GM12878 (cell line): ENCODE results near the gene GPN1. TPM values are rescaled to one million over a fixed set of nuclear protein-coding genes. Genes with fewer than 3 reads are reported as not detected.

Experiments
- ATAC-seq: fragments of 200-7000 bp; cut with Tn5 transposase; 3 replicates; pipeline ENCODE4 v1.9.1; 2020; ENCODE audit warnings: mild to moderate bottlenecking, moderate library complexity
- BruUV-seq: library from RNA; stranded (reverse); fragments of 400-500 nt; replicated peaks from 2 replicates; lab custom pipeline; 2021; lab: Mats Ljungman, UMichigan
- CTCF ChIA-PET: fragments of 300-600 bp; sonication (Branson Sonifier 250); formaldehyde crosslinking; extraction: SDS; loops from one replicate; lab custom pipeline; 2021; ENCODE audit warnings: inconsistent platforms; lab: Yijun Ruan, JAX
- POLR2A ChIA-PET: fragments of 350-600 bp; formaldehyde crosslinking; extraction: SDS; loops from one replicate; lab custom pipeline; 2021; ENCODE audit warnings: inconsistent platforms; lab: Charles Lee
- RAD21 ChIA-PET: fragments of 300-600 bp; sonication (Branson Sonifier 250); formaldehyde crosslinking; loops from one replicate; lab custom pipeline; 2023; ENCODE audit warnings: antibody characterized with exemption; ENCODE audit not compliant: unreplicated experiment; lab: Charles Lee
- SMC1A ChIA-PET: fragments of 300-600 bp; sonication (Branson Sonifier 250); formaldehyde crosslinking; loops from one replicate; lab custom pipeline; 2023; ENCODE audit not compliant: unreplicated experiment, uncharacterized antibody; lab: Charles Lee
- DNase-seq: peaks from one replicate; pipeline ENCODE4 v3.0.0-alpha.2; 2011; ENCODE audit warnings: low read depth, low spot score
- FAIRE-seq: peaks from 3 replicates; lab custom pipeline; 2011; peaks lifted over from hg19 to GRCh38; lab: Jason Lieb, UNC
- H2AFZ ChIP-seq: 2 replicates; pipeline ENCODE4 v1.6.0; 2011; ENCODE audit warnings: low read depth, low read length, control low read depth; ENCODE audit not compliant: control insufficient read depth
- H3K27ac ChIP-seq: 2 replicates; pipeline ENCODE4 v1.5.1; 2011; ENCODE audit warnings: control low read depth; ENCODE audit not compliant: control insufficient read depth, insufficient read depth
- H3K27me3 ChIP-seq, 2 experiments: replicated peaks in 1 of 2; 2 replicates each; pipeline versions ENCODE4 v1.6.0 to v1.6.1; 2011; ENCODE audit warnings: low read length in 1 of 2; ENCODE audit not compliant: control insufficient read depth in 2 of 2, insufficient read depth in 2 of 2
- H3K36me3 ChIP-seq, 2 experiments: 2 replicates each; pipeline ENCODE4 v1.5.1; 2011; ENCODE audit warnings: low read length in 1 of 2; ENCODE audit not compliant: control insufficient read depth in 2 of 2, insufficient read depth in 2 of 2
- H3K4me1 ChIP-seq: 2 replicates; pipeline ENCODE4 v1.6.1; 2011; ENCODE audit warnings: mild to moderate bottlenecking, low read length, moderate library complexity, mixed read lengths; ENCODE audit not compliant: control insufficient read depth, insufficient read depth
- H3K4me2 ChIP-seq: 2 replicates; pipeline ENCODE4 v1.6.0; 2011; ENCODE audit warnings: control low read depth; ENCODE audit not compliant: control insufficient read depth, insufficient read depth
- H3K4me3 ChIP-seq: fragments of 200-600 bp; sonication (generic); 2 replicates; pipeline ENCODE4 v1.5.1; 2016
- H3K79me2 ChIP-seq: 2 replicates; pipeline ENCODE4 v1.6.0; 2011; ENCODE audit warnings: low read length; ENCODE audit not compliant: control insufficient read depth, insufficient read depth
- H3K9ac ChIP-seq: 2 replicates; pipeline ENCODE4 v1.8.0; 2011; ENCODE audit warnings: low read length, control low read depth, mixed read lengths; ENCODE audit not compliant: control insufficient read depth, insufficient read depth
- H3K9me3 ChIP-seq: replicated peaks from 3 replicates; pipeline ENCODE4 v1.5.1; 2011; ENCODE audit warnings: mild to moderate bottlenecking, low read length; ENCODE audit not compliant: control insufficient read depth, insufficient read depth
- H4K20me1 ChIP-seq: 2 replicates; pipeline ENCODE4 v1.6.0; 2011; ENCODE audit not compliant: control insufficient read depth, insufficient read depth
- EED ChIP-seq: sonication (generic); IDR thresholded peaks from 2 replicates; pipeline ENCODE4 v1.6.1; 2016; ENCODE audit warnings: antibody characterized with exemption, low read depth
- ESRRA ChIP-seq: IDR thresholded peaks from 2 replicates; pipeline ENCODE4 v1.6.1; 2012; ENCODE audit warnings: mild to moderate bottlenecking, low read length, improper control_type of control experiment
- GABPA ChIP-seq: IDR thresholded peaks from 2 replicates; pipeline ENCODE4 v1.6.1; 2014; ENCODE audit warnings: antibody characterized with exemption, low read depth, mild to moderate bottlenecking, inconsistent platforms
- JUNB ChIP-seq: IDR thresholded peaks from 2 replicates; pipeline ENCODE4 v1.6.1; 2016; ENCODE audit warnings: antibody characterized with exemption, mild to moderate bottlenecking
- MYC ChIP-seq: IDR thresholded peaks from 2 replicates; pipeline ENCODE4 v1.6.1; 2011; ENCODE audit warnings: mild to moderate bottlenecking, low read length, moderate library complexity, inconsistent platforms; ENCODE audit not compliant: insufficient read depth, insufficient replicate concordance, insufficient read length, severe bottlenecking
- RAD21 ChIP-seq: IDR thresholded peaks from 2 replicates; pipeline ENCODE4 v1.6.1; 2011; ENCODE audit warnings: mild to moderate bottlenecking, low read depth, low read length, moderate library complexity; ENCODE audit not compliant: insufficient read depth
- RELA ChIP-seq: fragments of 450-650 bp; IDR thresholded peaks from 2 replicates; pipeline ENCODE4 v1.8.0; 2014; ENCODE audit warnings: borderline replicate concordance; ENCODE audit not compliant: partially characterized antibody
- SIX5 ChIP-seq: IDR thresholded peaks from 2 replicates; pipeline ENCODE4 v1.6.1; 2011; ENCODE audit warnings: mild to moderate bottlenecking, low read depth, low read length, moderate library complexity; ENCODE audit not compliant: severe bottlenecking
- SP1 ChIP-seq: IDR thresholded peaks from one replicate; pipeline ENCODE4 v1.6.1; 2011; ENCODE audit warnings: low read depth, low read length
- SPI1 ChIP-seq: IDR thresholded peaks from 2 replicates; pipeline ENCODE4 v1.6.1; 2011; ENCODE audit warnings: low read depth, mild to moderate bottlenecking, low read length, moderate library complexity, borderline replicate concordance; ENCODE audit not compliant: insufficient read depth
- SRF ChIP-seq, 2 experiments: IDR thresholded peaks; 2 replicates each; pipeline ENCODE4 v1.6.1; 2011; ENCODE audit warnings: low read depth in 2 of 2, low read length in 2 of 2, mild to moderate bottlenecking in 1 of 2, moderate library complexity in 1 of 2
- TBL1XR1 ChIP-seq: IDR thresholded peaks from 2 replicates; pipeline ENCODE4 v1.6.1; 2012; ENCODE audit warnings: low read depth, low read length, improper control_type of control experiment
- ZNF384 ChIP-seq: IDR thresholded peaks from 2 replicates; pipeline ENCODE4 v1.6.1; 2012; ENCODE audit warnings: low read depth, mild to moderate bottlenecking, low read length, improper control_type of control experiment, borderline replicate concordance
- in situ Hi-C: fragments of 300-500 bp; cut with MboI; formaldehyde crosslinking; loops from 9 replicates; pipeline ENCODE4 v1.14.3; 2018; ENCODE audit warnings: mixed read lengths
- intact Hi-C: fragments of 100-400 bp; cut with micrococcal nuclease; formaldehyde crosslinking; loops from one replicate; pipeline ENCODE4 v1.14.2; 2022; ENCODE audit not compliant: unreplicated experiment
- polyA plus RNA-seq, 11 experiments: library from polyadenylated mRNA; depleted of rRNA in 4 of 11; unstranded in 6 of 11; stranded (reverse) in 5 of 11; fragments of >200 nt; fragmentation: Nextera tagmentation in 4 of 11; fragmentation: Illumina TruSeq in 1 of 11; extraction: Ambion mirVana in 4 of 11; extraction: Trizol in 1 of 11; gene quantifications; 1 replicate in 1 of 11; 2 replicates in 10 of 11; pipeline versions ENCODE4 v1.2.1 to v1.2.3, GENCODE V29; 2011 to 2016; ENCODE audit warnings: inconsistent platforms in 2 of 11, missing spikeins in 2 of 11, low read depth in 1 of 11
- total RNA-seq, 4 experiments: library from RNA; depleted of rRNA in 3 of 4; stranded (reverse); fragments of >200 nt in 3 of 4; fragmentation: Illumina TruSeq in 1 of 4; extraction: Trizol in 1 of 4; gene quantifications; 2 replicates each; pipeline versions ENCODE4 v1.2.1 to v1.2.3, GENCODE V29; 2013 to 2021
- TF ChIP-seq, protein P1 (sequence below): fragments of 450-650 bp; IDR thresholded peaks from 2 replicates; pipeline ENCODE4 v1.6.1; 2016; ENCODE audit warnings: mild to moderate bottlenecking
- TF ChIP-seq, protein P2 (sequence below): IDR thresholded peaks from 2 replicates; pipeline ENCODE4 v1.6.1; 2012; ENCODE audit warnings: low read depth, low read length, improper control_type of control experiment
- TF ChIP-seq, protein P3 (sequence below): fragments of 450-650 bp; IDR thresholded peaks from 2 replicates; pipeline ENCODE4 v1.6.1; 2016; ENCODE audit warnings: mild to moderate bottlenecking
- TF ChIP-seq, protein P4 (sequence below): fragments of 450-650 bp; conservative IDR thresholded peaks from 2 replicates; pipeline ENCODE4 v1.6.1; 2017; ENCODE audit warnings: mild to moderate bottlenecking, moderate library complexity

The GPN1 gene
- total and polyA plus RNA-seq, 10 of the 15 experiments (the other 5 are each of a cell fraction or from before 2014, with no cell fraction given), result 32.1 to 108 (median 60.4) TPM

DNA sequence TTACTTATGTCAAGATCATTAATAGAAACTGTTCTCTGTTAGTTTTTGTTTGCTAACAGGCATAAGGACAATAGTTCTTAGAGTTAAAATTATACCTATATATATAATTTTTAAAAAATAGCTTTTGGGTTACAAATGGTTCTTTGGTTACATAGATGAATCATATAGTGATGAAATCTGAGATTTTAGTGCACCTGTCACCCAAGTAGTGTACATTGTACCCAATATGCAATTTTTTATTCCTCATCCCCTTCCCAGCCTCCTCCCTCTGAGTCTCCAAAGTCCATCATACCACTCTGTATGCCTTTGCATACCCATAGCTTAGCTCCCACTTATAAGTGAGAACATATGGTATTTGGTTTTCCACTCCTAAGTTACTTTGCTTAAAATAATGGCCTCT is 61.2 kb downstream of the GPN1 start:
- FAIRE-seq, result no peak
- CTCF ChIA-PET, result interaction anchor here (0.6 to 3.0 kb wide), 3 partner anchors 9 to 549 kb away, joined by 3 to 15 read pairs (median 4); no protein-coding TSS in a partner anchor
- POLR2A ChIA-PET, result no interaction called here

More for the DNA sequence above, 61.2 kb downstream of the GPN1 start:
- no peak overlapping the region for H3K27ac ChIP-seq
- no peaks in the 10 kb centered on the region for H3K9me3 ChIP-seq
- in situ Hi-C loops, result no loop called here
- TF ChIP-seq SRF (IDR thresholded peaks at IDR 0.05; ENCODE audit: low read depth in 2 of 2, low read length in 2 of 2) (no peak), SP1 (no peak), RELA (no peak), SIX5 (no peak), EED (no peak), GABPA (no peak), RAD21 (no peak), SPI1 (no peak), MYC (no peak), JUNB (no peak), ZNF384 (no peak), TBL1XR1 (no peak), ESRRA (no peak)
- TF ChIP-seq, protein P1, sequence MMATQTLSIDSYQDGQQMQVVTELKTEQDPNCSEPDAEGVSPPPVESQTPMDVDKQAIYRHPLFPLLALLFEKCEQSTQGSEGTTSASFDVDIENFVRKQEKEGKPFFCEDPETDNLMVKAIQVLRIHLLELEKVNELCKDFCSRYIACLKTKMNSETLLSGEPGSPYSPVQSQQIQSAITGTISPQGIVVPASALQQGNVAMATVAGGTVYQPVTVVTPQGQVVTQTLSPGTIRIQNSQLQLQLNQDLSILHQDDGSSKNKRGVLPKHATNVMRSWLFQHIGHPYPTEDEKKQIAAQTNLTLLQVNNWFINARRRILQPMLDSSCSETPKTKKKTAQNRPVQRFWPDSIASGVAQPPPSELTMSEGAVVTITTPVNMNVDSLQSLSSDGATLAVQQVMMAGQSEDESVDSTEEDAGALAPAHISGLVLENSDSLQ, result no peak
- TF ChIP-seq, protein P2, sequence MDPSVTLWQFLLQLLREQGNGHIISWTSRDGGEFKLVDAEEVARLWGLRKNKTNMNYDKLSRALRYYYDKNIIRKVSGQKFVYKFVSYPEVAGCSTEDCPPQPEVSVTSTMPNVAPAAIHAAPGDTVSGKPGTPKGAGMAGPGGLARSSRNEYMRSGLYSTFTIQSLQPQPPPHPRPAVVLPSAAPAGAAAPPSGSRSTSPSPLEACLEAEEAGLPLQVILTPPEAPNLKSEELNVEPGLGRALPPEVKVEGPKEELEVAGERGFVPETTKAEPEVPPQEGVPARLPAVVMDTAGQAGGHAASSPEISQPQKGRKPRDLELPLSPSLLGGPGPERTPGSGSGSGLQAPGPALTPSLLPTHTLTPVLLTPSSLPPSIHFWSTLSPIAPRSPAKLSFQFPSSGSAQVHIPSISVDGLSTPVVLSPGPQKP, result no peak
- TF ChIP-seq, protein P3, sequence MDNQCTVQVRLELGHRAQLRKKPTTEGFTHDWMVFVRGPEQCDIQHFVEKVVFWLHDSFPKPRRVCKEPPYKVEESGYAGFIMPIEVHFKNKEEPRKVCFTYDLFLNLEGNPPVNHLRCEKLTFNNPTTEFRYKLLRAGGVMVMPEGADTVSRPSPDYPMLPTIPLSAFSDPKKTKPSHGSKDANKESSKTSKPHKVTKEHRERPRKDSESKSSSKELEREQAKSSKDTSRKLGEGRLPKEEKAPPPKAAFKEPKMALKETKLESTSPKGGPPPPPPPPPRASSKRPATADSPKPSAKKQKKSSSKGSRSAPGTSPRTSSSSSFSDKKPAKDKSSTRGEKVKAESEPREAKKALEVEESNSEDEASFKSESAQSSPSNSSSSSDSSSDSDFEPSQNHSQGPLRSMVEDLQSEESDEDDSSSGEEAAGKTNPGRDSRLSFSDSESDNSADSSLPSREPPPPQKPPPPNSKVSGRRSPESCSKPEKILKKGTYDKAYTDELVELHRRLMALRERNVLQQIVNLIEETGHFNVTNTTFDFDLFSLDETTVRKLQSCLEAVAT, result no peak
- TF ChIP-seq, protein P4, sequence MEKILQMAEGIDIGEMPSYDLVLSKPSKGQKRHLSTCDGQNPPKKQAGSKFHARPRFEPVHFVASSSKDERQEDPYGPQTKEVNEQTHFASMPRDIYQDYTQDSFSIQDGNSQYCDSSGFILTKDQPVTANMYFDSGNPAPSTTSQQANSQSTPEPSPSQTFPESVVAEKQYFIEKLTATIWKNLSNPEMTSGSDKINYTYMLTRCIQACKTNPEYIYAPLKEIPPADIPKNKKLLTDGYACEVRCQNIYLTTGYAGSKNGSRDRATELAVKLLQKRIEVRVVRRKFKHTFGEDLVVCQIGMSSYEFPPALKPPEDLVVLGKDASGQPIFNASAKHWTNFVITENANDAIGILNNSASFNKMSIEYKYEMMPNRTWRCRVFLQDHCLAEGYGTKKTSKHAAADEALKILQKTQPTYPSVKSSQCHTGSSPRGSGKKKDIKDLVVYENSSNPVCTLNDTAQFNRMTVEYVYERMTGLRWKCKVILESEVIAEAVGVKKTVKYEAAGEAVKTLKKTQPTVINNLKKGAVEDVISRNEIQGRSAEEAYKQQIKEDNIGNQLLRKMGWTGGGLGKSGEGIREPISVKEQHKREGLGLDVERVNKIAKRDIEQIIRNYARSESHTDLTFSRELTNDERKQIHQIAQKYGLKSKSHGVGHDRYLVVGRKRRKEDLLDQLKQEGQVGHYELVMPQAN, result no peak
- TF ChIP-seq, all 136 proteins: peak for 0
- DNase-seq, result no peak
- H2AFZ ChIP-seq, result no peak overlapping the region
- no peak overlapping the region for H3K9ac ChIP-seq
- intact Hi-C loops, result no loop called here
- H3K4me3 ChIP-seq, result no peak overlapping the region
- H4K20me1 ChIP-seq, result no peaks in the 10 kb centered on the region
- H3K79me2 ChIP-seq, result no peaks in the 10 kb centered on the region
- ChIA-PET RAD21 (no interaction called here), SMC1A (interaction anchor here (2.3 kb wide), 1 partner anchor 14 kb away, joined by 6 read pairs; no protein-coding TSS in a partner anchor)
- no peak overlapping the region for H3K4me2 ChIP-seq
- no peaks in the 10 kb centered on the region for H3K4me1 ChIP-seq
- H3K27me3 ChIP-seq, result no peaks in the 10 kb centered on the region
- H3K36me3 ChIP-seq, result peaks cover 3 to 10% of the 10 kb centered on the region in 2 experiments
- no peak for ATAC-seq
- no TSS peak for BruUV-seq
